NCI-H1436 (cell line): ENCODE results near the gene MASTL.
A peak's percentile ranks its signal among the peaks of the same experiment; 100 is the strongest.
"Not testable (repeated sequence)": the region's sequence is repeated elsewhere in the genome, so short reads cannot be mapped to it uniquely, and the experiment has no call there.

Source experiments
- DNase-seq: peaks from one replicate; lab custom pipeline; 2025; lab: John Stamatoyannopoulos, UW

Gene MASTL

DNA sequence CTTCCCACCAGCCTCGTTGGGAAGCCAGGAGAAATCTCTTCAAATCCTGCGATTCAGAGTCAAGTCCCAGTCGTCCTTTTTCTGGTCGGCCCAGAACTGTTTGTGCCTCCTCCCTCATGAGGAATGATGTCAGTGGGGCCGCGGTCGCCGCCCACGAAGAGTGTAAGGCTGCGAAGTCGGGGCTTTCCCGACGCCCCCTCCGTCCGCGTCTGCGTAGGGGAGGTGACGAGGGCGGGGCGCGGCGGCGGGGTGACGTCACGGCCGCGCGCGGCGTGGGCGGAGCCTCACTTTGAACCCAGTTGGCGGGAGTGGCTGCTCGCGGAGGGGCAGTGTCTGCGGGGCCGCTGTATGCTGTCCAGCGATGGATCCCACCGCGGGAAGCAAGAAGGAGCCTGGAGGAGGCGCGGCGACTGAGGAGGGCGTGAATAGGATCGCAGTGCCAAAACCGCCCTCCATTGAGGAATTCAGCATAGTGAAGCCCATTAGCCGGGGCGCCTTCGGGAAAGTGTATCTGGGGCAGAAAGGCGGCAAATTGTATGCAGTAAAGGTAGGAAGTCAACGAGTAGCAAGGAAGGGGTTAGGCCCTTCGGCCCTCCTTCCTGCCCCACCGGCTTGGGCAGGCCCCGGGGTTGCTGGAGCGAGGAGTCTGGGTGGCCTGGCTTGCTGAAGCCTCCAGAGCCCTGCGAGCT is at the start of gene MASTL:
MASTL (plus strand) TSS at position 287 of the 689 bp plus-strand sequence; CDS start at position 362, 75 bp downstream.
- DNase-seq, result peak; percentile 84

DNA sequence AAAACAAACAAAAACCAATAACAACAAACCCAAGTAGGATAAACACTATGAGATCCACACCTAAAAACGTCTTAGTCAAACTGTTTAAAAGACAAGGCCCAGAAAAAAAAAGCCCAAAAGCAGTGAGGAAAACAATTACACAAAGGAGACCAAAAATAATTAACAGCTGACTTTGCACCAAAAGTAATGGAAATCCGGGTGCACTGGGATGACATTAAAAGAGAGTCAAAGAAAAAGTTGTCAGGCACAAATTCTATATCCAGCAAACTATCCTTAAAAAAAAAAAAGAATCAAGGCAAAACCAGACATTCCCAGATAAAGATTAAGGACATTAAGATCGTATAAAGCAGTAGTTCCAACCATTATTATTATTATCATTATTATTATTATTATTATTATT is 47.0 kb upstream of the MASTL start:
- DNase-seq, result no peak

DNA sequence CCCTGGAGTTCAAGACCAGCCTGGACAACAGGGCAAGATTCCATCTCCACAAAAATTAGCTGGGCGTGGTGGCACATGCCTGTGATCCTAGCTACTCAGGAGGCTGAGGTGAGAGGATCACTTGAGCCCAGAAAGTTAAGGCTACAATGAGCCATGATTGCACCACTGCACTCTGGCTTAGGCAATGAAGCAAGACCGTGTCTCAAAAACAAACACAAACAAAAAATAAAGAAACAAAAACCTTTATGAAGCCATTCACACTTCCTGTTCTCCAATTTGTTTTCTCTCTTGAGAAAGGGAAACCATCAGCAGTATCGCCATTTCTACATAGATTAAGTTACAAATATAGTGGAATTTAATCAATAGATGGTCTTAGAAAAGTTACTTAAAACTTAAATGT is 20.8 kb upstream of the MASTL start:
- DNase-seq, result no peak

DNA sequence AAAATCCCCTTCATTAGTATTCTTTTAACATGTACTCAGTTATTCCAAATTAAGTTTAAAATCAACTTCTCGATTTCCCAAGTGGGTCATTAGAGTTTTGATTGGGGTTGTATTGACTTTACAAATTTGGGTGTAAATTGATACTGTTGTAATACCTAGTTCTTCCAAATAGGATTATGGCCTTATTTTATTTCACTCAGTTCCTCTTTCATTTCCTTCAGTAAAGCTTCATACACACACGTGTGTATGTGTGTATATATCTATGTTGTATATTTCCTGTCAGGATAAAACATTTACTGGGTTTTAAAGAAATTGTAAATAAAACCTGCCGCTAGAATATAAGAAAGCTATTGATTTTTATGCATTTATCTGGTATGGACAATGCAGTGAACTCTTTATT is 16.9 kb upstream of the MASTL start:
- no peak for DNase-seq

DNA sequence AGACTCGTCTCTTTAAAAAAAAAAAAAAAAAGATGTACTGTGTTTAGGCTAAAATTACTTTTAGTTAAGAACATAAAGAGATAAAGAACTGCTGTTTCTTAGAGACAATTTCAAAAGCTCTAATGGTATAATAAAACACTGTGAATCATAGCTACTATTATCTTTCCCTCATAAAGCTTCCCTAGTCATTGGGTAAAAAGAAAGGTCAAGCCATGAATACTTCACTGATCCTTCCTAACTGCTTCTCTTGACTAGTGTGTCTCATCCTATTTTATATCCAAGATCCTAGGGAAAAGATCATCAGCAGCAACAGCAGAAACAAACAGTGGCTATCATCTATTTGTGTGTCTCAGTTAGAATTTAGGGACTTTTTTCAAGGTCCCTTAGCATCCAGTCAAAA is 11.5 kb upstream of the MASTL start:
- no peak for DNase-seq

DNA sequence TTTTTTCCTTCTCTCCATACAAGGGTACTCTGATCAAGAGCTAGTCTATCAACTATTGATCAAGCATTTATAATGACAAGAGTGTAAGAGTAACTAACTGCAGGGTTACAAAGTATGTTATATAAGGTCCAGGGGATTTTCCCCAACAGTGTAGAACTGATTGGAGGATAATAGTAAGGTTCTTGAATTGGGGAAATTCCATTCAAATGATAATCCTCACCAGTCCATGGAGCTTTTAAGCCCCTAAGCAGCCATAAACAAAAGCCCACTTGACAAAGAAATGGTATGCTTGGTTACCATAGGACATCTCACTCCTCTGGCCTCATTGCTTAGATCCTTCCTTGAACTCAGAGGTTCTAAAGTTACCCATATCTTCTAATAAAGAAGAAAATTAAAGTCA is 9.2 kb upstream of the MASTL start:
- no peak for DNase-seq

DNA sequence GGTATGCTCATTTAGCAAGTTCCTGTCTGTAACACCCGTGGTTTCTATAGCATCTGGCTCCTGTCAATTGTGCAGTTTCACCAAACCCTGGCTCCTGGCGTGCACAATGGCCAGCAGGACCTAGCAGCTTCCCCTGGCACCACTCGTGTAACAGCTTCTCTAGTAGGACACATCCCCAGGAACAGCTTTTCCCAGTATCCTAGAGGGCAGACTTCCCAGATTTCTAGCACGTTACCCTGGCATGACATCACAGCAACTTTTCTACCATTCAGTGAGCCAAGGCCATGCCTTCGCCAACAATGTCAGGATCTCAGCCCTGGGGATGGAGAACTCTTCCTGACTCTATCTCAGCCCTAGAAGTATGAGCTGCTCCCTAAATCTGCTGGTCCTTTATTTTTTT is 7.5 kb upstream of the MASTL start:
- no peak for DNase-seq

DNA sequence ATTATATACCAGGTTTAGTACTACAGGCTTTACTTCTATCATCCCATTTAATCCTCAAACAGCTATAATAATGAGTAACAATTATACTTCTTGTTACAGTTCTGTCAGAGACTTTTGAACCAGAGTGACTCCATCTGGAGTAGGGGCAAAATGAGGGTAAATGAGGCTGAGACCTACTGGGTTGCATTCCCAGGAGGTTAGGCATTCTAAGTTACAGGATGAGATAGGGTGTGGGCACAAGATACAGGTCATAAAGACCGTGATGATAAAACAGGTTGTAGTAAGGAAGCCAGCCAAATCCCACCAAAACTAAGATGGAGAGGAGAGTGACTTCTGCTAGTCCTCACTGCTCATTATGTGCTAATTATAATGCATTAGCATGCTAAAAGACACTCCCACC is 4.9 kb upstream of the MASTL start:
- DNase-seq, result no peak

DNA sequence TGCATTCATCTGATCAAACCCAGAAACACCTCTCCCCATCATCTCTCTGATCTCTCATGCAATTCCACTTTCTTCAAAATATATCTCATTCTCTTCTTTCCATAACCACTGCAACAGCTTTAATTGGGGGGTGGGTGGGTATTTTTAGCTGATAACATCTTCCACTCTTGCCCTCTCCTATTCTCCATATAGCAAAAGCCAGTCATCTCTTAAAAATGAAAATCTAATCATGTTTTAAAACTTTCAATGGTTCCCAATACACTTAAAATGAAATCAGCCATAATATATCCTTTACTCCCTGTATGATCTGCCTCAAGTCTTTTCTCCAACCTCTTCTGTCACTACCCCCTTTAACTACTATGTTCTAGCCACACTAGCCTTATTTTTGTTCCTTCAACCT is 2.5 kb upstream of the MASTL start:
- DNase-seq, result no peak

DNA sequence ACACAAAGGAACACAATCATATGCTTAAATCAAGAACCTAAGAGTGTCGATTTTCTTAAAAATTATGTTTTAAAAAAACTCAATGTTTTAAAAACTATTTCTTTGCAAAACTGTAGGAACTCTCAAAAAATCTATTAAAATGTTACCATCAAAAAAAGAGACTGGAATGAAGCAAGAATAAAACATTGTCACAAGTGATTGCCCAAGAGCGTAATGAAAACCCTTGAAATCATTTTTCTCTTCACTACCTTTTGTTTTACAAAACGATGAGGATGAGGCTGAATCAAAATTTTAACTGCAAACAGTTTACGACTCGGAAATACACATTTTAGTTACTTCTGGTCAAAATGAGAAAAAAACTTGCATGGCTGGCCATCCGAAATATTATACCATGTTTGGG is 1.8 kb upstream of the MASTL start:
- DNase-seq, result no peak

DNA sequence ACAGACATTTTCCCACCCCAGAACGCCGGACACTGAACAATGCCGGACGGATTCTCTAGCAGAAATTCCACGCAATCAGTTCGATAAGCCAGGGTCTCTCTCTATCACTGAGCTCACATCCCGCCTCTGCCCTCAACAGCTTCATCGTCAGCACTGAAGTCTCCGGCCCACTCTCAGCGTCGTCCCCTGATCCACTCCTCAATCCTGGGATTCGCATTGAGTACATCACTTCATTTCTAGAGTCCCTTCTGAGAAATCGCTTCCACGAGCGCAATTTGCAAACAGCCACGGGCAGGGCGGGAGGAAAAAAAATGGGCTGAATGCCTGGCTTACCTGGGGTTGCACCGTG is 1.3 kb upstream of the MASTL start:
- no peak for DNase-seq

DNA sequence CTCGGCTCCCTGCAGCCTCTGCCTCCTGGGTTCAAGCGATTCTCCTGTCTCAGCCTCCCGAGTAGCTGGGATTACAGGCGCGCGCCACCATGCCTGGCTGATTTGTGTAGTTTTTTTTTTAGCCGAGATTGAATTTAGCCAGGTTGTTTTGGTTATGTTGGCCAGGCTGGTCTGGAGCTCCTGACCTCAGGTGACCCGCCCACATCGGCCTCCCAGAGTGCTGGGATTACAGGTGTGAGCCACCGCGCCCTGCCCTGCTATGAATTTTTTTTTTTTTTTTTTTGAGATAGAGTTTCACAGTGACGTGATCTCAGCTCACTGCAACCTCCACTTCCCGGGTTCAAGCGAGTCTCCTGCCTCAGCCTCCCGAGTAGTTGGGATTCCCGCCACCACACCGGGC is 1.4 kb downstream of the MASTL start:
- not testable (repeated sequence) for DNase-seq

DNA sequence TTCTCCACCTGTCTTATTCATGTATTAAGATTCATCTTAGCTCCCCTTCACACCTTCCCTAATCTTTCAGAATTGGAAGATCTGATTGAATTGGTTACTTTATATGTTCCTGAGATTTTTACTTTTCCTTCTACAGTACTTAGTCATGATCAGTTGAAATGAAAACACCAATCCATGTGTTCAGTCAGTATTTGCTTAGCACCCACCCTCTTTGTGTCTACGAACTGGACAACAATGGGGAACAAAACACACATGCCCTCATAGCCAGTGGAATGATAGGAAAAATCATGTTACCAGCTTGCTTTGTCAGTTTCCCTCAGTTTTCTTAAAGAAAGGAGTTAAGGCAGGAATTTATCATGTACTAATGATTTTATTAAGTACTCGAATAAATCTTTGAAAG is 2.0 kb downstream of the MASTL start:
- no peak for DNase-seq

DNA sequence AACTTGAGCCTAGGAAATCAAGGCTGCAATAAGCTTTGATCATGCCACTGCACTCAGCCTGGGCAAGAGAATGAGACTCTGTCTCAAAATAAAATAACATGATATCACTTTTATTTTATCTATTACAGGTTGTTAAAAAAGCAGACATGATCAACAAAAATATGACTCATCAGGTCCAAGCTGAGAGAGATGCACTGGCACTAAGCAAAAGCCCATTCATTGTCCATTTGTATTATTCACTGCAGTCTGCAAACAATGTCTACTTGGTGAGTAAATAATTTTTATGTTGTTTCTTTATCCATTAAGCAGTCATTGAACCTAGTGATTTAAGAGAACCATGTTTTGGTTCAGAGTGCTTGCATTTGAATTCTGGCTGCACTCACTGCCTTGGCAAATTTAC is 3.3 kb downstream of the MASTL start:
- DNase-seq, result no peak

DNA sequence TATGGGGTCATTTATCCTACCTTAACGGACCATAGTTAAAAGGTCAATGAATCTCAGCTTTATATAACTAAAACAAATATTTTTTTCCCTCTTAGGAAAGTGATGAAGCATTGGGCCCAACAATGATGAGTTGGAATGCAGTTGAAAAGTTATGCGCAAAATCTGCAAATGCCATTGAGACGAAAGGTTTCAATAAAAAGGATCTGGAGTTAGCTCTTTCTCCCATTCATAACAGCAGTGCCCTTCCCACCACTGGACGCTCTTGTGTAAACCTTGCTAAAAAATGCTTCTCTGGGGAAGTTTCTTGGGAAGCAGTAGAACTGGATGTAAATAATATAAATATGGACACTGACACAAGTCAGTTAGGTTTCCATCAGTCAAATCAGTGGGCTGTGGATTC is 14.7 kb downstream of the MASTL start:
- DNase-seq, result no peak

DNA sequence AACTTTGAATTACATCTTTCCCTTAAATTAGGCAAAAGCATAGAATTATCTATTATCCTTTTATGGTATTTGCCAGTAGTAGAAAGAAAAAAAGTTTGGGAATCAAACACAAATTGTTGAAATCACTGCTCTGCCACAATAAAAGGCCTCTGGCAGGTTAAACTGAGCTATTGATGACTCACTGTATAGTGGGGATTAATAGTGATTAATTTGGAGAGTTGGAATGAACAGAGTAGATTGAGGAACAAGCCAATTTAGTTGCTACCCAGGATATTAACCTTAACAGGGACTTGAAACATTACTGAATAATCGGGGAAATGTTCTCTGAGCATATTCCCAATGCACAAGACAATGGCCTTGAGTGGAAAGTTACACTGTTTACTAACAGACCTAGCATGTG is 33.1 kb downstream of the MASTL start:
- DNase-seq, result no peak

DNA sequence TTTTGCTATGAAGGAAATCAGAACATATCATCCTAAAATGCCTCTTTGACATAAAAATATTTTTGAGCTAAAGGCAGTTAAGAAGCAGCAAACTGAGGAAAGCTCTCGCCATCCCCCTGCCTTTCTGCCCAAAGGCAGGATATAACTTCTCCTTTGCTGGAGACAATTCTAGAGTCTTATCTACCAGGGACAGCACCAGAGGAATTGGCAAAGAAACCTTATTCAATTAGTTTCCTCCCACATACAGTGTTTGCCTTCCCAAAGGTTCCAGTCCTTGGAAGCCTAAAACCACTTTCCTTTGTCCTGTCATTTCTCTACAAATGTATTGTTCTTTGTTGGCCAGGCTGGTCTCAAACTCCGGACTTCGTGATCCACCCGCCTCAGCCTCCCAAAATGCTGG is 33.7 kb downstream of the MASTL start:
- DNase-seq, result no peak

DNA sequence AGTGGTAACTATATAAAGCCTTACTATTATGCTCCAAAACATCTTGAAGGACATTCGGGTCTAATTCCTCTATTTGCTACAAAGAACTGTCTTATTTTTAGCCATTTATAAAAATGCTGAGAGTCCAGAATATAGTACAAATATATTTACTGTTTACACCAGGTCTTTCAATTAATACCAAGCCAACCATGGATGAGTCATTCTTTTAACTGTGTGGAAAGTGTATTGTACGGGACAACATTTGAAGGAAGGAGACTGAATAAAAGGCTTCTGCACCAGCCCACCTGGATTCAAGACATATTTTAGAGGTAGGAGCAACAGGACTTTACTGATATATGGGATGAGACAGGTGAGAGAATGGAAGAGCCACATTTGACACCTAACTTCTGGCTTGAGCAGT is 35.4 kb downstream of the MASTL start:
- DNase-seq, result no peak

DNA sequence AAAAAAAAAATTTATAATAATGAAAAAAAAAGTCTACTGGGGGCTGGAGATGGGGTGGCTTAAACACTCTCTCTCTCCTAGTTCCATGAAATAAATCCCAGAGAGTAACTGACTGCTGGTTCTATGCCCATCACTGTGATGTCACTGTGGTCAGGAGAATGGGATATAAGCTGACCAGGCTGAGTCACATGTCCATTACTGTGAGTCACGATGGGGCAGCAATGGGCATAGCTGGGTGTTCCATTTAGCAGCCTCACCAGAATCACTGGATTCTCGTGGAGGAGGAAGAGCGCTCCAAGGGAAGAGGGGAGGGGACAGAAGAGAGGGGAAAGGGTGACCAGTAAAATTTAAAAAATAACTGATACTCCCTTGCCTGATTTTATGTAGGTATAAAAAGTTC is 37.1 kb downstream of the MASTL start:
- DNase-seq, result no peak

DNA sequence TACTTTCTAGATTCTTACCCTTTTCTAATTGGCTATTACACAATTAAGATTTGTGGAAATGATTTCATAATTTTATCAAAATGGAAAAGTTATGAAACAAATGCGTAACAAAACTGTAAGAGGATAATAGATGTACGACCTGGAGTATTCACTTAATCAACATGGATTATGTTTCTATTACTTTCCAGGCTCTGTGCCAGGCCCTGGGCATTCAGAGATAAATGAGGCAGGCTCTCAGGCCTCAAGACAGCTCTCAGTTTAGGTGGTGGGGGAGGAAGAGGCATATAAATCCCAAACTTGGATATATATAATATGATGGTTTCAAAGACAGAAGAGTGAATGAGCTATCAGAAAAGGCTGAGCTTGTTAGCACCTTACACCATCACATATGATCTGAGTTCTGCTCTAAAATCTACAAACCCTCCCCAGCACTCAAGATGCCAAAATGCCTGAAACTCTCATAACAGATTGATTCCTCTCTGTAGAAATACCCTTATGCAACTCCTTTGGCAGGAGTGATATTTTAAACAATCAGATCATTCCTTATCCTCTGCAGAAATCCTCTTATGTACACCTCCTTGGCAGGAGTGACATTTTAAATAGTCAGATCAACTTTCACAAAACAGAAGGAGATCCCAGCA is 42.9 kb downstream of the MASTL start:
- DNase-seq, result peak; percentile 1

DNA sequence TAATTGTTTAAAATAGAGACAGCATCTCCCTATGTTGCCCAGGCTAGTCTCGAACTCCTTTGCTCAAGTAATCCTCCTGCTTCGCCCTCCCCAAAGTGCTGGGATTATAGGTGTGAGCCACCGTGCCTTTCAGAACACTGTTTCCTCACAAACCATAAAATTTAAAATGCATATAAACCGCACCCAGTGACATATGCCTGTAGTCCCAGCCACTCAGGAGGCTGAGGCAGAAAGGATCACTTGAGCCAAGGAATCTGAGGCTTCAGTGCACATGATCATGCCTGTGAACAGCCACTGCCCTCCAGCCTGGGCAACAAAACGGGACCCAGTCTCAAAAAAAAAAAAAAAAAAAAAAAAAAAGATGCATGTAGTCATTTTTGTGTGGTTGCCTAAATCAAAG is 48.7 kb downstream of the MASTL start:
- no peak for DNase-seq

DNA sequence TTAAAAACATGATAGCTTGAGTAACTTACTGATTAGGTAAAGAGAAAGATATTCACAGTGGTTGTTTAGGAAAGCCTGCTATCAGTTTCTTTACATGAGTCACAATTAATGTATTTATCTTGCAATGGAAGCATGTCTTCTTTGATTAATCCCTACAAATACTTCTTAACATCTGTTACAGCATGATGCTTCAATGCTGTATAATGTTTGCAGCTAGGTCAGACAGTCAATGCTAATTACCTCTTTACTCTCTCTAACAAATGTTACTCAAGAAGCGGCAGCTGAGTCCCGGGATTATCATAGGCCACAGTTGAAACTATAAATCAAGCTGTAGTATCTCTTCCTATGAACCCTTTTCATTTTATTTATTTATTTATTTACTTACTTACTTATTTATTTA is 52.2 kb downstream of the MASTL start:
- no peak for DNase-seq

DNA sequence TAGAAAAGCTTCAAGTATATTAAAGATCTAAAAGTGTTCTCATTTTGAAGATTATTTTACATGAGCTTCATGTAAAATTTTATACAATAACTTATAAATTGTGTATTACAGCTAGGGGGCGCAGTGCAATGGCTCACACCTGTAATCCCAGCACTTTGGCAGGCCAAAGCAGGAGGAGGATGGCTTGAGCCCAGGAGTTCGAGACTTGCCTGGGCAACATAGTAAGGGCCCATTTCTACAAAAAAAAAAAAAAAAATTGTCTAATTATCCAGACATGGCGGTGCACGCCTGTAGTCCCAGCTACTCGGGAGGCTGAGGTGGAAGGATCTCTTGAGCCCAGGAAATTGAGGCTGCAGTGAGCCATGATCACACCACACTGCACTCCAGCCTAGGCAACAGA is 68.8 kb downstream of the MASTL start:
- DNase-seq, result peak; percentile 30

DNA sequence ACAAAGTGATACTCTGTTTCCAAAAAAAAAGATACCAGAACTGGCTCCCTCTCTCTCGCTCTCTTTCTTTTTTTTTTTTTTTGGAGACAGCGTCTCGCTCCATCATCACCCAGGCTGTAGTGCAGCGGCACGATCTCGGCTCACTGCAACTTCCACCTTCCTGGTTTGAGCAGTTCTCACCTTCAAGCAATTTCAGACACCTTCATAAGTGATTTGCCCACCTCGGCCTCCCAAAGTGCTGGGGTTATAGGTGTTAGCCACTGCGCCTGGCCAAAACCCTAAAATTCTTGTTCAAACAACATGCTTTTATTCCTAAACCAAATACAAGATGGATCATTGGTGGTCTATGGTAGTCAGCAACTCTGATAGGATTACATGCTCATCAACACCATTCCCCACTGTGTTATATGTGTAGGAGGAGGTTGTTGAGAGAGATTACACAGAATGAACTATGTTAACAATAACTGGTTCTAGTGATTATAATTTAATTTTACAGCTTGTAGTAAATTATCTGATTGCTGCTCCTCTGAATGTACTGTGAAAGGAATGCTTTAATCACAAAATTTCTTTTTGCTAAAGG is 69.9 kb downstream of the MASTL start:
- no peak for DNase-seq
